ENCODE results near the gene MAN2A2. TPM values are rescaled to one million over a fixed set of nuclear protein-coding genes. Genes with fewer than 3 reads are reported as not detected.

MAN2A2 gene
- polyA plus RNA-seq, 3 donors, result 6.6 to 318 (median 7.3) TPM

GRCh38 chr15:90959894-90960293, 56.8 kb downstream of the MAN2A2 start:
- DNase-seq, result no peak
- no peak overlapping the region for H3K4me3 Mint-ChIP-seq
- no peaks in the 10 kb centered on the region for H3K27me3 Mint-ChIP-seq (ENCODE audit: low read depth in 3 of 3)
- Histone ChIP-seq H3K27me3 (ENCODE audit: control insufficient read depth in 2 of 2, insufficient read depth in 2 of 2, low read length in 2 of 2) (no peaks in the 10 kb centered on the region), H4K20me1 (ENCODE audit: insufficient read depth, low read length) (peaks cover 11% of the 10 kb centered on the region), H3K36me3 (replicated peaks in 1 of 2; ENCODE audit: control insufficient read depth in 1 of 2, insufficient read depth in 2 of 2, low read length in 2 of 2) (peaks cover 29 to 53% of the 10 kb centered on the region in 2 donors), H2AFZ (ENCODE audit: insufficient read depth, low read depth, low read length, poor library complexity, severe bottlenecking) (no peak overlapping the region), H3K4me3 (replicated peaks in 1 of 3; ENCODE audit: low read depth in 2 of 3, low read length in 3 of 3) (no peak overlapping the region), H3K4me1 (ENCODE audit: control insufficient read depth in 1 of 2, insufficient read depth in 2 of 2, low read length in 2 of 2) (peaks cover 14 to 23% of the 10 kb centered on the region in 2 donors), H3K9me3 (replicated peaks in 1 of 2; ENCODE audit: control insufficient read depth in 1 of 2, insufficient read depth in 1 of 2, low read length in 2 of 2) (no peaks in the 10 kb centered on the region), H3K79me2 (ENCODE audit: insufficient read depth, low read length) (peaks cover 26% of the 10 kb centered on the region), H3K27ac (ENCODE audit: low read depth in 1 of 2, low read length in 2 of 2) (no peak overlapping the region), H3K9ac (ENCODE audit: insufficient read depth, low read length, poor library complexity, severe bottlenecking) (no peak overlapping the region), H3K4me2 (replicated peaks; ENCODE audit: extremely low read depth, low read length, poor library complexity, severe bottlenecking) (no peak overlapping the region)
- no peaks in the 10 kb centered on the region for H3K9me3 Mint-ChIP-seq
- peaks cover 41 to 56% of the 10 kb centered on the region in 2 donors for H3K36me3 Mint-ChIP-seq
- intact Hi-C loops (cut with micrococcal nuclease), result loop anchor here in 1 of 2 donors (10.0 kb wide), 2 partner anchors 65 to 315 kb away; partner anchors contain the start of gene VPS33B
- TF ChIP-seq, protein P1, sequence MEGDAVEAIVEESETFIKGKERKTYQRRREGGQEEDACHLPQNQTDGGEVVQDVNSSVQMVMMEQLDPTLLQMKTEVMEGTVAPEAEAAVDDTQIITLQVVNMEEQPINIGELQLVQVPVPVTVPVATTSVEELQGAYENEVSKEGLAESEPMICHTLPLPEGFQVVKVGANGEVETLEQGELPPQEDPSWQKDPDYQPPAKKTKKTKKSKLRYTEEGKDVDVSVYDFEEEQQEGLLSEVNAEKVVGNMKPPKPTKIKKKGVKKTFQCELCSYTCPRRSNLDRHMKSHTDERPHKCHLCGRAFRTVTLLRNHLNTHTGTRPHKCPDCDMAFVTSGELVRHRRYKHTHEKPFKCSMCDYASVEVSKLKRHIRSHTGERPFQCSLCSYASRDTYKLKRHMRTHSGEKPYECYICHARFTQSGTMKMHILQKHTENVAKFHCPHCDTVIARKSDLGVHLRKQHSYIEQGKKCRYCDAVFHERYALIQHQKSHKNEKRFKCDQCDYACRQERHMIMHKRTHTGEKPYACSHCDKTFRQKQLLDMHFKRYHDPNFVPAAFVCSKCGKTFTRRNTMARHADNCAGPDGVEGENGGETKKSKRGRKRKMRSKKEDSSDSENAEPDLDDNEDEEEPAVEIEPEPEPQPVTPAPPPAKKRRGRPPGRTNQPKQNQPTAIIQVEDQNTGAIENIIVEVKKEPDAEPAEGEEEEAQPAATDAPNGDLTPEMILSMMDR (IDR thresholded peaks at IDR 0.05), result no peak
- peak overlapping the region in 1 of 7 donors; percentile 33 for H3K27ac Mint-ChIP-seq
- peaks cover 19% of the 10 kb centered on the region for H3K4me1 Mint-ChIP-seq
- WGBS (ENCODE audit: insufficient coverage), result 92% methylated on average over 4 of the region's 5 CpGs

DNA sequence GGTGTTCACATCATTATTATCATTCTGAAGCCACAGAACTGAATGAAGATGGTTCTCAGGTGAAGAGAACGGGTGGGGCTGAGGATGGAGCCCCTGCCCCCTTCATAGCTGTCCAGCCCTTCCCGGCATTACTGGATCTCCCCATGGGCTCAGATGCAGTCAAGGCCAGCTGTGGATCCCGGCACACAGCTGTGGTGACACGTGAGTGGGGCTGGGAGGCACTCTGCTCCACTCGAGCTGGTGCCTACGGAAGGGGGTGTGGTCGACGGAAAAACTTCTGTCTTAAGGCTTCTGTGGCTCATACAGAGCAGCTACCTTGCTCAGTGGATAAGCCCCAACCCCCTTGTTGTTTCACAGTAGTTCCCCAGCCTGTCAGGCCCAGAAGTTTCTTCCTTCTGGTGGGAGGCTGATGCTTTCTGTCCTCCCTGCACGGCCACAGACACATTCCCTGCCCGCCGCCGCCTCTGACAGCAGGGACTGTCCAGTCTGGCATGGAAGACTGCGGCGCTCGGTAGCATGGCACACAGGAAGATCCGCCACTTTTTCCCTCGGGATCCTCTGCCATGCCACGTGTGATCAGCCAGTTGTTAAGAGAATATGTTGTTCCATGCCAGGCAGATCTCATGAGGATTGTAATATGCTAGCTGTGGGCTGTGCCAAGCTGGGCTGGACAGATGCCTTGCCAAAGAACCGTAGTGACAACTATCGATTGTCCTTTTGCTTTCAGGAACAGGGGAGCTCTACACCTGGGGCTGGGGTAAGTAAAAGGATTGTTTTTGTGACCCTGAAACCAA, 57.4 kb downstream of the MAN2A2 start:
- 98% methylated on average over 16 of the region's 20 CpGs for WGBS (ENCODE audit: insufficient coverage)
- H2AFZ ChIP-seq (ENCODE audit: insufficient read depth, low read depth, low read length, poor library complexity, severe bottlenecking), result no peak overlapping the region
- no peak overlapping the region for H3K4me2 ChIP-seq (replicated peaks; ENCODE audit: extremely low read depth, low read length, poor library complexity, severe bottlenecking)
- H3K27ac ChIP-seq (ENCODE audit: low read depth in 1 of 2, low read length in 2 of 2), result no peak overlapping the region
- H3K4me1 ChIP-seq (ENCODE audit: control insufficient read depth in 1 of 2, insufficient read depth in 2 of 2, low read length in 2 of 2), result peaks cover 10 to 17% of the 10 kb centered on the region in 2 donors
- peaks cover 29 to 59% of the 10 kb centered on the region in 2 donors for H3K36me3 ChIP-seq (replicated peaks in 1 of 2; ENCODE audit: control insufficient read depth in 1 of 2, insufficient read depth in 2 of 2, low read length in 2 of 2)
- Mint-ChIP-seq H3K4me3 (no peak overlapping the region), H3K27me3 (ENCODE audit: low read depth in 3 of 3) (no peaks in the 10 kb centered on the region), H3K4me1 (peaks cover 15% of the 10 kb centered on the region), H3K27ac (peak overlapping the region in 1 of 7 donors; percentile 15), H3K36me3 (peaks cover 45 to 62% of the 10 kb centered on the region in 2 donors), H3K9me3 (no peaks in the 10 kb centered on the region)
- no peak overlapping the region for H3K4me3 ChIP-seq (replicated peaks in 1 of 3; ENCODE audit: low read depth in 2 of 3, low read length in 3 of 3)
- H3K9me3 ChIP-seq (replicated peaks in 1 of 2; ENCODE audit: control insufficient read depth in 1 of 2, insufficient read depth in 1 of 2, low read length in 2 of 2), result no peaks in the 10 kb centered on the region
- no peaks in the 10 kb centered on the region for H3K27me3 ChIP-seq (ENCODE audit: control insufficient read depth in 2 of 2, insufficient read depth in 2 of 2, low read length in 2 of 2)
- H3K9ac ChIP-seq (ENCODE audit: insufficient read depth, low read length, poor library complexity, severe bottlenecking), result no peak overlapping the region
- H3K79me2 ChIP-seq (ENCODE audit: insufficient read depth, low read length), result peaks cover 22% of the 10 kb centered on the region
- no peak for DNase-seq
- intact Hi-C loops (cut with micrococcal nuclease), result no loop called here
- TF ChIP-seq, protein P1 (IDR thresholded peaks at IDR 0.05), result no peak
- peaks cover 7% of the 10 kb centered on the region for H4K20me1 ChIP-seq (ENCODE audit: insufficient read depth, low read length)
